Measurements from ENCODE around the gene GYS1. TPM values are rescaled to one million over a fixed set of nuclear protein-coding genes. Genes with fewer than 3 reads are reported as not detected.
A peak's percentile ranks its signal among the peaks of the same experiment; 100 is the strongest.

Gene GYS1
- total and polyA plus RNA-seq, 2 experiments from 2014 or later, result 15.9 to 28.9 TPM

DNA sequence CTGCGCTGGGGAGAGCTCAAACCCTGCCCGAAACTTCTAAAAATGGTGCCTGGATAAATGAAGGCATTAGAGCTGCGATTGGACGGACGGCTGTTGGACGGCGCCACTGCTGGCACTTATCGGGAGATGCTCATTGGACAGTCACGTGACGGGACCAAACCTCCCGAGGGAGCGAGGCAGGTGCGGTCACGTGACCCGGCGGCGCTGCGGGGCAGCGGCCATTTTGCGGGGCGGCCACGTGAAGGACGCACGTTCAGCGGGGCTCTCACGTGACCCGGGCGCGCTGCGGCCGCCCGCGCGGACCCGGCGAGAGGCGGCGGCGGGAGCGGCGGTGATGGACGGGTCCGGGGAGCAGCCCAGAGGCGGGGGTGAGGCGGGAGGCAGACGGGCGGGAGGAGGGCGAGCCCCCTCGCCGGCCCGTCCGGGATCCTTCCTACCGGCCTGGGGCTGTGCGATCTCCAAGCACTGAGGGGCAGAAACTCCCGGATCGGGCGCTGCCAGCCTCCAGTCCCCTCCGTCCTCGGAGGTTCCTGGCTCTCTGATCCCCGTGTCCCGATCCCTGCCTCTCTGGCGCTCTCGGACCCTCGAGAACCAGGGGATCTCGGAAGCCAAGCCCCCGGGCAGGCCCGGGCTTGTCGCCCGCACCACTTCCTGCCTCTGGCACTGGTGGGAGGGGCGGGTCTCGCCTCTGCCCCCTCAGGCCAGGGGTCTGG is 38.4 kb downstream of the GYS1 start, which contains the start of gene BAX (continued):
- TF ChIP-seq ZNF462 (CRISPR knock-in tag; IDR thresholded peaks at IDR 0.05), result no peak

- Histone ChIP-seq H3K4me1 (ENCODE audit: insufficient read depth) (peaks cover 12% of the 10 kb centered on the region; the same call in 1 of the 2 replicates), H3K27ac (ENCODE audit: low read depth) (0 out of 2 replicates have a peak overlapping the region, but pooled peaks have one; percentile 15), H3K9me2 (ENCODE audit: insufficient read depth) (no peaks in the 10 kb centered on the region), H2AFZ (peak overlapping the region; percentile 74), H4K20me1 (replicated peaks; ENCODE audit: insufficient read depth) (peaks cover 13% of the 10 kb centered on the region), H3K79me2 (replicated peaks; ENCODE audit: insufficient read depth) (peaks cover 29% of the 10 kb centered on the region), H3K36me3 (ENCODE audit: insufficient read depth) (peaks cover 10% of the 10 kb centered on the region), H3K27me3 (ENCODE audit: insufficient read depth) (no peaks in the 10 kb centered on the region), H3K4me3 (peak overlapping the region; percentile 88), H3F3A (replicated peaks; ENCODE audit: low read depth) (peaks cover 20% of the 10 kb centered on the region), H3K4me2 (peak overlapping the region; percentile 99)
- peak overlapping the region; percentile 77 for H3K4me3 Mint-ChIP-seq
- ATAC-seq (no peak; the same call in 2 of the 3 replicates), DNase-seq (ENCODE audit: low spot score) (no peak)
- peak overlapping the region; percentile 94 for H3K27ac Mint-ChIP-seq
- no peaks in the 10 kb centered on the region for H3K9me3 Mint-ChIP-seq
- peaks cover 36% of the 10 kb centered on the region for H3K36me3 Mint-ChIP-seq (ENCODE audit: low read depth)
- H3K4me1 Mint-ChIP-seq, result peaks cover 16% of the 10 kb centered on the region
- H3K27me3 Mint-ChIP-seq (ENCODE audit: insufficient read depth, low read depth, poor library complexity), result peaks cover 18% of the 10 kb centered on the region
- TF ChIP-seq JUNB (IDR thresholded peaks at IDR 0.05; ENCODE audit: unreplicated experiment) (no peak), ZNF331 (CRISPR knock-in tag; IDR thresholded peaks at IDR 0.05; ENCODE audit: low read depth) (no peak), CREB1 (CRISPR knock-in tag; IDR thresholded peaks at IDR 0.05; ENCODE audit: low read depth) (no peak)
- TF ChIP-seq, protein P1, sequence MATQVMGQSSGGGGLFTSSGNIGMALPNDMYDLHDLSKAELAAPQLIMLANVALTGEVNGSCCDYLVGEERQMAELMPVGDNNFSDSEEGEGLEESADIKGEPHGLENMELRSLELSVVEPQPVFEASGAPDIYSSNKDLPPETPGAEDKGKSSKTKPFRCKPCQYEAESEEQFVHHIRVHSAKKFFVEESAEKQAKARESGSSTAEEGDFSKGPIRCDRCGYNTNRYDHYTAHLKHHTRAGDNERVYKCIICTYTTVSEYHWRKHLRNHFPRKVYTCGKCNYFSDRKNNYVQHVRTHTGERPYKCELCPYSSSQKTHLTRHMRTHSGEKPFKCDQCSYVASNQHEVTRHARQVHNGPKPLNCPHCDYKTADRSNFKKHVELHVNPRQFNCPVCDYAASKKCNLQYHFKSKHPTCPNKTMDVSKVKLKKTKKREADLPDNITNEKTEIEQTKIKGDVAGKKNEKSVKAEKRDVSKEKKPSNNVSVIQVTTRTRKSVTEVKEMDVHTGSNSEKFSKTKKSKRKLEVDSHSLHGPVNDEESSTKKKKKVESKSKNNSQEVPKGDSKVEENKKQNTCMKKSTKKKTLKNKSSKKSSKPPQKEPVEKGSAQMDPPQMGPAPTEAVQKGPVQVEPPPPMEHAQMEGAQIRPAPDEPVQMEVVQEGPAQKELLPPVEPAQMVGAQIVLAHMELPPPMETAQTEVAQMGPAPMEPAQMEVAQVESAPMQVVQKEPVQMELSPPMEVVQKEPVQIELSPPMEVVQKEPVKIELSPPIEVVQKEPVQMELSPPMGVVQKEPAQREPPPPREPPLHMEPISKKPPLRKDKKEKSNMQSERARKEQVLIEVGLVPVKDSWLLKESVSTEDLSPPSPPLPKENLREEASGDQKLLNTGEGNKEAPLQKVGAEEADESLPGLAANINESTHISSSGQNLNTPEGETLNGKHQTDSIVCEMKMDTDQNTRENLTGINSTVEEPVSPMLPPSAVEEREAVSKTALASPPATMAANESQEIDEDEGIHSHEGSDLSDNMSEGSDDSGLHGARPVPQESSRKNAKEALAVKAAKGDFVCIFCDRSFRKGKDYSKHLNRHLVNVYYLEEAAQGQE (IDR thresholded peaks at IDR 0.05; ENCODE audit: unreplicated experiment), result no peak
These were observed 39.0 kb downstream of the GYS1 start for GRCh38 chr19:48953990-48954594.
